Tibial nerve (tissue), 4 donors: ENCODE results near the gene EPHA10.

ENCODE experiments used
- EP300 ChIP-seq, 2 donors: sonication (generic); formaldehyde crosslinking; IDR thresholded peaks; one replicate each; pipeline ENCODE4 v1.6.1; 2017; ENCODE audit warnings: antibody characterized with exemption in 2 of 2, mild to moderate bottlenecking in 1 of 2
- POLR2A ChIP-seq, 2 donors: fragments of 450-650 bp; IDR thresholded peaks; one replicate each; pipeline ENCODE4 v1.6.1; 2017; ENCODE audit warnings: antibody characterized with exemption in 2 of 2, mild to moderate bottlenecking in 2 of 2, moderate library complexity in 2 of 2
- TF ChIP-seq, protein P1 (sequence below), 5 experiments: fragments of 200-600 bp in 3 of 5; fragments of 450-650 bp in 2 of 5; sonication (generic) in 3 of 5; IDR thresholded peaks; one replicate each; pipeline ENCODE4 v1.5.1; 2016 to 2019; ENCODE audit warnings: antibody characterized with exemption in 5 of 5, mild to moderate bottlenecking in 3 of 5, moderate library complexity in 2 of 5

- TF ChIP-seq POLR2A (IDR thresholded peaks at IDR 0.05) (no peak), EP300 (IDR thresholded peaks at IDR 0.05) (no peak)
- TF ChIP-seq, protein P1, sequence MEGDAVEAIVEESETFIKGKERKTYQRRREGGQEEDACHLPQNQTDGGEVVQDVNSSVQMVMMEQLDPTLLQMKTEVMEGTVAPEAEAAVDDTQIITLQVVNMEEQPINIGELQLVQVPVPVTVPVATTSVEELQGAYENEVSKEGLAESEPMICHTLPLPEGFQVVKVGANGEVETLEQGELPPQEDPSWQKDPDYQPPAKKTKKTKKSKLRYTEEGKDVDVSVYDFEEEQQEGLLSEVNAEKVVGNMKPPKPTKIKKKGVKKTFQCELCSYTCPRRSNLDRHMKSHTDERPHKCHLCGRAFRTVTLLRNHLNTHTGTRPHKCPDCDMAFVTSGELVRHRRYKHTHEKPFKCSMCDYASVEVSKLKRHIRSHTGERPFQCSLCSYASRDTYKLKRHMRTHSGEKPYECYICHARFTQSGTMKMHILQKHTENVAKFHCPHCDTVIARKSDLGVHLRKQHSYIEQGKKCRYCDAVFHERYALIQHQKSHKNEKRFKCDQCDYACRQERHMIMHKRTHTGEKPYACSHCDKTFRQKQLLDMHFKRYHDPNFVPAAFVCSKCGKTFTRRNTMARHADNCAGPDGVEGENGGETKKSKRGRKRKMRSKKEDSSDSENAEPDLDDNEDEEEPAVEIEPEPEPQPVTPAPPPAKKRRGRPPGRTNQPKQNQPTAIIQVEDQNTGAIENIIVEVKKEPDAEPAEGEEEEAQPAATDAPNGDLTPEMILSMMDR (IDR thresholded peaks at IDR 0.05) = peak; percentile 69 to 91 (median 79)
Observed at GRCh38 chr1:37682334-37682987, 82.5 kb downstream of the EPHA10 start.
